ENCODE results near the gene AVL9.
"Not testable (repeated sequence)": the region's sequence is repeated elsewhere in the genome, so short reads cannot be mapped to it uniquely, and the experiment has no call there.

GRCh38 chr7:32633446-32633845, 138.2 kb downstream of the AVL9 start:
- not testable (repeated sequence) for TF ChIP-seq MXI1 (IDR thresholded peaks at IDR 0.05; ENCODE audit: low read depth, low read length); CTCF (IDR thresholded peaks at IDR 0.05); NRF1 (IDR thresholded peaks at IDR 0.05; ENCODE audit: low read depth, low read length); TAF1 (IDR thresholded peaks at IDR 0.05; ENCODE audit: borderline replicate concordance, low read depth, low read length)
